Measurements from ENCODE around the gene NSMCE3.

Gene NSMCE3

DNA sequence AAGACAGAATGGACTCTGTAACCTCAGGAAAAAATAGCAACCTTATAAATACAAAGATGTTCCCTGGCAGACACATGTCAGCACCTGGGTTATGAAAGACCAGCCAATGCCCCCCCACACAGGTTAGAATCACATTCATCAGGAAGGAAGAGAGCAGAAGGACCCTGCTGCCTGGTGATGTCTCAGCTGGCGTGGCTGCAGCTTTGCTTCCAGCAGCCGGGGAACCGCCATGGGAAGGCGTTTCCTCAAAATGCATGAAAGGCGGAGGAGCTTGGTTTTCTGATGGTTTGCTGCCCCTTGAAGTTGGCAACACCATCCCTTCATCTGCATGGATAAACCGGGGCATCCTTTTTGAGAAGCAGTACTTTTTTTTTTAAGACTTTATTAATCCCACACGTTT lies 10.9 kb upstream of the NSMCE3 start:
- peaks cover 55% of the 10 kb centered on the region for H3K27me3 Mint-ChIP-seq
- peaks cover 6% of the 10 kb centered on the region for H3K9me3 Mint-ChIP-seq
- no peak overlapping the region for H3K27ac Mint-ChIP-seq
- ATAC-seq: no peak
- H3K4me1 Mint-ChIP-seq: no peaks in the 10 kb centered on the region
- H3K36me3 Mint-ChIP-seq: peaks cover 6% of the 10 kb centered on the region
- H3K4me3 Mint-ChIP-seq: no peak overlapping the region

DNA sequence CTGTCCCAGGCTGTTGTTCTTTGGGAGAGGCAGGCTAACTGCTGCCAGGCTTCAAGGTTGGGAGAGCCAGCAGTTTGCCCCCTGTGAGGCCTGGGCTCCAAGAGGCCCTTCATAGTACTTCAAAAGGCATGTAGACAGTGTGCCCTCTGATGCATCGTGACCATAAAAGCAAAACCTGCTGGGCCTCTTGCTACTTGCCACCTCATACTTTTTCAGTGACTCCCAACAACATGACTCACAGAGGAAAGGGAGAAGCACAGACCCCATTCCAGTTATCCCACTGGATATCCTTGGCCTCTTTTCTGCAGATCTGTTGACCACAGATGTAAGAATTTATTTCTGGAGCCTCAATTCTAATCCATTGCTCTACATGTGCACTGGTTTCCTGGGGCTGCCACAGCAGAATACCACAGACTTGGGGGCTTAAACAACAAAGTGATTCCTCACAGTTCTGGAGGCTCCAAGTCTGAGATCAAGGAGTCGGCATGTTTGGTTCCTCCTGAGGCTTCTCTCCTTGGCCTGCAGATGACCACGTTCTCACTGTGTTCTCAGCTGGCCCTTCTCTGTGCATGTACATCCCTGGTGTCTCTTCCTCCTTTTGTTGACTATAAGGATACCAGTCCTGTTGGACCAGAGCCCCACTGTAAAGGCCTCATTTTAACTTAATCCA lies 8.9 kb upstream of the NSMCE3 start:
- Mint-ChIP-seq H3K4me1 (no peaks in the 10 kb centered on the region), H3K9me3 (peaks cover 6% of the 10 kb centered on the region), H3K4me3 (no peak overlapping the region), H3K27me3 (peaks cover 36% of the 10 kb centered on the region), H3K27ac (no peak overlapping the region), H3K36me3 (peaks cover 6% of the 10 kb centered on the region)
- ATAC-seq: no peak

DNA sequence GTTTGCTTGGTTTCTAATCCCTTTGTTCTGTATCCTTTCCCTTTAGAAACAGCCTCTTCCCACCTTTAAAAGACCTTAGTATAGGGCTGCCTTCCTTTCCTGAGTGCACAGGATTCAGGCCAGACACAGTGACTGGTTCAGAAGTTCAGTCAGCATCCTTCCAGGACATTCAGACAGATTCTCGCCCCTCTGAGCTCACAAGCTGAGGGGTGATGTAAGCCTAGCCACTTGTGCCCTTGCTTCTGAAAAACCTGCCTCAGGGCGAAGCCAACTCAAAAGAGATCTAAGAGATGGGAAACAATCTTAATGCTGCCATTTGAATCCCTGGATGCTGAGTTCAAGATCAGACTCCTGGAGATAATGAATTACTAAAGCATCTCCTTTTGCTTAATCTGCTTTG lies 6.7 kb upstream of the NSMCE3 start:
- Mint-ChIP-seq H3K27me3 (peaks cover 22% of the 10 kb centered on the region), H3K27ac (no peak overlapping the region), H3K36me3 (no peaks in the 10 kb centered on the region)

DNA sequence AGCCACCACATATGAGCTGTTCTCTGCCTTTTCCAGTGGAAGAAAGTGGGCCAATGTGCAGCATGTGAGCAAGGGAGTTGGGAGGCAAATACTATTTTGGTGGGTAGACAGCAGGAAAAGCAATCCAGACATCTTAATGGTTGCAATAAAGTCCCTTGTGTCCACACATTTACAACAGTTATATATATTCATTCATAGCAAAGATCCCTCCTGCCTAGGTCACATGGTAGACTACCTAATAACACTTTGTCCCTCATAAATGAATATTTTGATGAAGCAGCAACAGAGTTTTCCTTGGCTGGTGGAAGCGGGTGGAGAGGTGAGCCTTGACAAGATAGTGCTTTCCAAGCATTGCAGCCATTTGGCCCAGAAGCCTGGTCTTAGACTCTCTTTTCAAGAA lies 6.2 kb upstream of the NSMCE3 start:
- ATAC-seq: no peak

More for the DNA sequence above, 6.7 kb upstream of the NSMCE3 start:
- Mint-ChIP-seq H3K4me3 (no peak overlapping the region), H3K9me3 (no peaks in the 10 kb centered on the region), H3K4me1 (no peaks in the 10 kb centered on the region)
- no peak for ATAC-seq

DNA sequence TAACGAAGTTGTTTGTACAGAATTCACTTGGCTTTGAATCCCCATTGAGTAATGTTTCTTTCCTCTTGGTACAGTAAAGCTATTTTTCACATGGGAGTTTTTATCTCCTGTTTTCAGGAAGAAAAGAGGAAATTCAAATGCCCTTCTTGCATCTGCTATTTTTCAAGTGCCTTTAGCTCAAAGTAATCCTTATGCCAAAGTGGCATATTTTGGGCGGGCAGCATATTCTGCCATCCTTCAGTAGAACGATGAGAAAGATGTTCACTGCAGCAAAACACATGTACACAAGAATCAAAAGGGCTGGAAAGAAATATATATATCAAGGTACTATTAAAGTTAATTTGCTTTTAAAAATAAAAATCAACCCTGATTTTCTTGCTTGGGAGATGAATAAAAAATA lies 5.3 kb upstream of the NSMCE3 start:
- no peak overlapping the region for H3K27ac Mint-ChIP-seq
- ATAC-seq: no peak
- no peaks in the 10 kb centered on the region for H3K36me3 Mint-ChIP-seq
- H3K27me3 Mint-ChIP-seq: peaks cover 12% of the 10 kb centered on the region
- H3K9me3 Mint-ChIP-seq: no peaks in the 10 kb centered on the region
- H3K4me3 Mint-ChIP-seq: no peak overlapping the region
- no peaks in the 10 kb centered on the region for H3K4me1 Mint-ChIP-seq

More for the DNA sequence above, 6.2 kb upstream of the NSMCE3 start:
- no peaks in the 10 kb centered on the region for H3K9me3 Mint-ChIP-seq
- no peak overlapping the region for H3K4me3 Mint-ChIP-seq
- no peak overlapping the region for H3K27ac Mint-ChIP-seq
- peaks cover 21% of the 10 kb centered on the region for H3K27me3 Mint-ChIP-seq
- H3K36me3 Mint-ChIP-seq: no peaks in the 10 kb centered on the region
- no peaks in the 10 kb centered on the region for H3K4me1 Mint-ChIP-seq

DNA sequence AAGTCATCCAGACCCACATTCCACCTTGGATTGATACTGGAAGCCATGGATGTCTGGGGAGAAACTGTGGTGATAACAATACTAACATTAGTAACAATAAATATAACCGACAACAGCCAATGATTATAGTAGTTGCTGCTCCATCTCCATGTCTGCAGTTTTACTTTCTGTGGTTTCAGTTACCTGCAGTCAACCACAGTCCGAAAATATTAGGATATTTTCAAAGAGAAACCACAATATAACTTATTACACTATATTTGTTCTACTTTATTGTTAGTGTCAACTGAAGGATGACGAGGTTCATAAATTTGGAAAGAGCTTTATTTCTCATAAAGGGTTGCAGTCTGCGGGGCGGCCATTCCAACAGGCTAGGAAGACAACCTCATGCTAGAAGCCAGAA lies 2.6 kb upstream of the NSMCE3 start:
- Mint-ChIP-seq H3K4me1 (peaks cover 14% of the 10 kb centered on the region), H3K27me3 (no peaks in the 10 kb centered on the region), H3K27ac (no peak overlapping the region), H3K36me3 (peaks cover 2% of the 10 kb centered on the region), H3K4me3 (no peak overlapping the region), H3K9me3 (no peaks in the 10 kb centered on the region)
- ATAC-seq: no peak

DNA sequence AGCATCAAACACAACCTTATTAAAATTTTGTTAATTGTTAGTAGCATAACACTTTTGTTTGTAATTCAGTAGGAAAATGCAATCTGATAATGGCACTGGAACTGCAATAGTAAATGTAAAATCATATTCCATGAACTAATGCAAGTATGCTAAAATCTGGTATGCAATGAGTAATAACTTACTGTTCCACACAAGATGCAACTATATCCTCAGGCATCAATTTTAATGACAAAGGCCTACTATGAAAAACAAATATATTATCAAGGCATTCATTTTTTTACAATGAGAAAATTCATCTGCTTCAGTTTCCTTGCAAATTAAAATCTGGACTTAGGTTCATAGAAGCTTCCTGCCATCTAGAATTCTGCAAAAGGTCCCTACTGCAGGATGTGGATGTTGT lies 1.4 kb upstream of the NSMCE3 start:
- Mint-ChIP-seq H3K4me3 (no peak overlapping the region), H3K9me3 (peaks cover 1% of the 10 kb centered on the region), H3K27ac (peak overlapping the region; percentile 97), H3K4me1 (peaks cover 27% of the 10 kb centered on the region), H3K27me3 (no peaks in the 10 kb centered on the region), H3K36me3 (peaks cover 12% of the 10 kb centered on the region)
- no peak for ATAC-seq

DNA sequence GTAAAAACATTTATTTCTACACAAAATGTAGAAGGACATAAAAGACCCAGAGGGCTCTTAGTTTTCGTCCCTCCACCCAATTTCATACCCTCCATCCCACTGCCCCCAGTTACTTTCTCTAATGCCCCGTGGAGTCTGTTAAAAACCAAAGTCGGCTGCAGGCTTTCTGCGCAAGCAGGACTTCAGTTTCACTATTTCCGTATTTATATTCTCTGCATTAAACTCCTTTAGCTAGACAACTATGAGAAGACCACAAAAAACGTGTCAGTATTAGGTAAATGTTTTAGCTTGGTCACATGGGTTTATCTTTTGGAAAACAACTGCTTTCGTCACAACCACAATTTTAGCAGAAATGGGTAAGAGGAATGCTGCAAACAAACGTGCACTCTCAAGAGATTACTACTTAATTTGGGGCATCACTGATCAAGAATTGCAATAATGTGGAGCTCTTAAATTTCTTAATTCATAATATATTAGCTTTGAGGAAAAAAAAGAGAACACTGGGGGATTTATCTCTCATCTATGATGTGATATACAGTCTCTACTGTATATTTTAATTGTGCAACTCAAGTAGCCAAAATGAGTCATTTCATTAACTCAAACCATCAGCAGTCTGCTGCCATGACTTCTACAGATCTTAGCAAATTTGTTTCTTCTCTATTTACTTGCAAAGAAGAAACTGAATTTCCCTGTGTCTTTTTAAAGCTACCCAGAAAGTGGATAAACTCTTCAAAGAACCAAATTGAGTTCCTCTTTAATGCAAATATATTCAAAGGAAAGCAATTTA lies 740 bp upstream of the NSMCE3 start:
- peak; percentile 14 for ATAC-seq
- Mint-ChIP-seq H3K4me3 (peak overlapping the region; percentile 95), H3K4me1 (peaks cover 33% of the 10 kb centered on the region), H3K27ac (peak overlapping the region; percentile 97), H3K27me3 (no peaks in the 10 kb centered on the region), H3K9me3 (peaks cover 3% of the 10 kb centered on the region), H3K36me3 (peaks cover 16% of the 10 kb centered on the region)

DNA sequence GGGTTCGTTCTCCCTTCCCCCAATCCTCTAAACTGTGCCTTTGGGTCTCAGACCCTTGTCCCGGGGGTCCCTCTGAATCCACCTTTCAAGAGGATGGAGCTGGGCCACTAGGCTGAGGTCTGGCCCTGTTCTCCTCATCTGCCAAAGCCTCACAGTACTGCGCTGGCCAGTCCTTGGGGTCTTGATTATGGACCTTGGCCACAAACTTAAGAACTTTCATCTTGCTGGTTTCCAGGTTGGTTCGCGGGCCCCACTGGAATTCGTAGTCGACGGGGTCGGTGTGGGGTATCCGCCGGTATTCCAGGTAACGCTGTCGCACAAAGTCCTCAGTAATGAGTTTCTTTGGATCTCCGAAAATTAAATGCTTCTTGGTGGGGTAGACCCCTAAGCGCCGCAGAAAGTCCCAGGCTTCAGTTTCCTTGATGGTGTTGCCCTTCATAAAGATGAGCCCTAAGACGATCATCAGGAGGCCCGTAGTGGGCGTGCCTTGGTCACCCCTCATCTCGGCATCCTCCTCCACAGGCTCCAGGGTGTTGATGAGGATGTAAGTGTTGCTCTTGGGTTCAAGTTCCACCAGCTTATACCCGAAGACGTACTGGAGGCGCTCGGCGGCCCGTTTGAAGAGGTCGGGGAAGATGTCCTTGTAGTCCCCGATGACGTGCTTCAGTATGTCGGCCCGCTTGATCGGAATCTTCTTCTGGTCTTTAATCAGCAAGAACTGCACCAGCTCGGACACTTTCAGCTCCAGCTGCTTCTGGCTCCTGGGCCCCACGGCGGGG lies 727 bp downstream of the NSMCE3 start:
- Mint-ChIP-seq H3K4me3 (peak overlapping the region; percentile 99), H3K36me3 (peaks cover 16% of the 10 kb centered on the region), H3K27me3 (no peaks in the 10 kb centered on the region), H3K4me1 (peaks cover 33% of the 10 kb centered on the region), H3K27ac (peak overlapping the region; percentile 97), H3K9me3 (peaks cover 3% of the 10 kb centered on the region)
- ATAC-seq: peak; percentile 46

DNA sequence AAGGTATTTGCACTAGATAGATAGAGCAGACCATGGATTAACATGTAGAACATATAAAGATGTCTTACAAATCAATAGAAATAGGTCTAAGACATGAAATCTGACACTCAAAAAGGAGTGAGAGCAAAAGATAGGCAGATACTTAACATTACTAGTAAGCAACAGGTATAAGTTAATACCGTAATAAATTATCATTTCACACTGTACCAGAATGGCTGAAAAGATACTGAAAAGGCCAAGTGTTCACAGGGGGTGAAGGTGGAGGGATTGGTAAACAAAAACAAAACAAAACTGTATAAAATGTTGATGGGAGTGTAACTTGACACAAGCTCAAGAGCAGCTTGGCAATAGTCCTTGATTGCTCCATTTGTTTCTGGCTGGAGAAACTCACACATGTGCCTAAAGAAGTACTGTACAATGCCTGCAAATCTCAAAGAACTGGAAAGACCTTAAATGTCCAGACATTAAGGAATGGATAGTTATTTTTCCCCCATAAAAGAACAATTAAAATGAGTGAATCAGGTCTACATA lies 3.5 kb downstream of the NSMCE3 start:
- no peak overlapping the region for H3K27ac Mint-ChIP-seq
- peaks cover 16% of the 10 kb centered on the region for H3K36me3 Mint-ChIP-seq
- H3K27me3 Mint-ChIP-seq: no peaks in the 10 kb centered on the region
- peaks cover 3% of the 10 kb centered on the region for H3K9me3 Mint-ChIP-seq
- H3K4me3 Mint-ChIP-seq: no peak overlapping the region
- H3K4me1 Mint-ChIP-seq: peaks cover 33% of the 10 kb centered on the region
- no peak for ATAC-seq

DNA sequence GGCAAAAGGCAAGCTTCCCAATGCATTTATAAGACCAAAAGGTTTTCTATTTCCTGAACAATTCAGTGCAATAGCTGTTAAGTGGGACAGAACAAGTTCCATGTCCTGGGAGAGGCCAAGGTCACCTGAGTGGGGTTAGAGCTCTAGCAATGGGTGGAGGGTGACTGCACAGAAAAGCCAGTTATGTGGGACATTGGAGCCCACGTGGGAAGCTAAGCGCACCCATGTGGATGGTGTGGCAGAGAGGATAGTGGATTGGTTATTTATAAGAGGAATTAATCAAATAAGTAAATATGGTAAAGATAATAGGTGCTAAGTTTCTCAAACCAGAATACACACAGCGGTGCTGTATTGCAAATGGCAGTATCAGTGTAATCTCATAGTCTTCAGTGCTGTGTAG lies 6.3 kb downstream of the NSMCE3 start:
- H3K9me3 Mint-ChIP-seq: peaks cover 3% of the 10 kb centered on the region
- H3K4me1 Mint-ChIP-seq: peaks cover 25% of the 10 kb centered on the region
- H3K27me3 Mint-ChIP-seq: no peaks in the 10 kb centered on the region
- peaks cover 16% of the 10 kb centered on the region for H3K36me3 Mint-ChIP-seq
- no peak overlapping the region for H3K4me3 Mint-ChIP-seq
- no peak overlapping the region for H3K27ac Mint-ChIP-seq
- no peak for ATAC-seq

DNA sequence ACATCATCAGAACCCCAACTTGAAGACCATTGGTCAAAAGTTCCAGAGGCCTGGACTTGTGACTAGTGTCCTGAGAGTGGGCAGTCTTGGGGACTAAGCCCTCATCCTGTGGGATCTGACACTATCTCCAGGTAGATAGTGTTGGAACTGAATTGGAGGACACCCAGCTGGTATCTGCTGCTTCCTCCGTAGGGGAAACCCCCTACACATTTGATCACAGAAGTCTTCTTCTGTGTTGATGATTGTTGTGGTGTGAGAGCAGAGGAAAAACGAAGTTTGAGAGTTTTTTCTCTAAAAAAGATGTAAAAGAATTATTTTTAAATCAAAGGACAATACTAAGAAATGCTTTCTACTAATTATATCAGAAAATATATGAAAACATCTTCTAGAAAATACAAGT lies 6.9 kb downstream of the NSMCE3 start:
- no peak for ATAC-seq
- peaks cover 24% of the 10 kb centered on the region for H3K4me1 Mint-ChIP-seq
- no peak overlapping the region for H3K4me3 Mint-ChIP-seq
- H3K27me3 Mint-ChIP-seq: no peaks in the 10 kb centered on the region
- H3K27ac Mint-ChIP-seq: no peak overlapping the region
- peaks cover 16% of the 10 kb centered on the region for H3K36me3 Mint-ChIP-seq
- peaks cover 3% of the 10 kb centered on the region for H3K9me3 Mint-ChIP-seq

DNA sequence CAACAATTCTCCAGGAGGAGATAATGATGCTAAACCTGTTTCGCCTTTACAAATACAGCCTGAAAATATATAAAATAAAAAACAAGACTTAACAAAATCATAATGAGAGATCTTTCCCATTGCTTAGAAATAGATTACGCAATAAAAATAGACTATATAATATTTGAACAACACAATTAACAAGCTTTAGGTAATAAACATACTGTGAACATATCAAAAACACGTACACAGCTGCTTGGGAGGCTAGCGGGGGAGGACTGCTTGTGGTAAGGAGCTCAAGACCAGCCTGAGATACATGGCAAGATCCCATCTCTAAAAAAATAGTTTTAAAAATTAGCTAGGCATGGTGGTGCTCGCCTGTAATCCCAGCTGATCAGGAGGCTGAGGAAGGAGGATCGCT lies 8.7 kb downstream of the NSMCE3 start:
- H3K4me1 Mint-ChIP-seq: peaks cover 6% of the 10 kb centered on the region
- no peak overlapping the region for H3K27ac Mint-ChIP-seq
- H3K9me3 Mint-ChIP-seq: peaks cover under 1% of the 10 kb centered on the region
- H3K27me3 Mint-ChIP-seq: no peaks in the 10 kb centered on the region
- no peak for ATAC-seq
- no peak overlapping the region for H3K4me3 Mint-ChIP-seq
- peaks cover 3% of the 10 kb centered on the region for H3K36me3 Mint-ChIP-seq

DNA sequence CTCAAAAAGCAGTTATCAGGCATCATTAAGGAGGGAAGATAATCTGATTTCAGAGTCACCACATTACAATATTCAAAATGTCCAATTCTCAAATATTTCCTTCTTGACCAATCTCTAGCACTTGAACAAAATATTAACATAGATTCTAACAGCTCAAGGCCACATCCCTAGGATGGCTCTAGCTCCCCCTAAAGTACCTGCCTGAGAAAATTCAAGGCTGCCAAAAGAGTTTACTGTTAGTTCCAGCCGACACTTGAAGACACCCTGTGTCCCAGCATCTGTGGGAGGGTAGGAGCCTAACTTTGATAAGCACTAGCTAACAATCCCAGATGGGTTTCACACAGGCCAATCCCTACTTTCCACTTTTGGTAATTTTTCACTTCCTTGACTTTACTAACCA lies 10.4 kb downstream of the NSMCE3 start:
- Mint-ChIP-seq H3K27ac (no peak overlapping the region), H3K36me3 (no peaks in the 10 kb centered on the region), H3K9me3 (no peaks in the 10 kb centered on the region), H3K4me1 (no peaks in the 10 kb centered on the region), H3K27me3 (no peaks in the 10 kb centered on the region), H3K4me3 (no peak overlapping the region)
- ATAC-seq: no peak

DNA sequence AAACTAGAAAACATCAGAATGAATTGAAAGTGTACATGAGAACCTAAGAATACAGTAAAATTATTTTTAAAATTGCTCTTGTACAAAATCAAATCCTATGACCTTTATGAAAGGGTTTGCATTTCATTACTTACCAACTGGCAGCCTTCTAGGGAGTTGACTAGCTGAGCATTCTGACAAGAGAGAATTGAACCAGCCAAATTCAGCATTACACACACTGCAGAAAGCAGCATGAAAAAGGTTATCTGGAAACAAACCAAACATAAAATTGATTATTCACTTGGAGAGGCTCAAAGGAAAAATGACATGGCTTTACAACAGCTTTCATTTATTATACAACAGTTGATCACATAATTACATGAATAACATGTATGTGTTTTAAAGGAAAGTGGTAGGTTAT lies 17.4 kb downstream of the NSMCE3 start:
- Mint-ChIP-seq H3K36me3 (no peaks in the 10 kb centered on the region), H3K9me3 (no peaks in the 10 kb centered on the region), H3K4me1 (no peaks in the 10 kb centered on the region), H3K27ac (no peak overlapping the region), H3K4me3 (no peak overlapping the region), H3K27me3 (no peaks in the 10 kb centered on the region)
- no peak for ATAC-seq

Measured in stimulated activated memory B cell treated with anti-CD40 and anti-IgM and Interleukin-4, amounts not matched to agents 10 μg/mL and 1 μg/mL and 100 μg/mL, for 72 hours (primary cell).